IMR-90 (cell line): Measurements from ENCODE around the gene SEL1L2. TPM values are rescaled to one million over a fixed set of nuclear protein-coding genes. Genes with fewer than 3 reads are reported as not detected.
A peak's percentile ranks its signal among the peaks of the same experiment; 100 is the strongest.

Experiments used
- ATAC-seq: fragments of 200-7000 bp; cut with Tn5 transposase; 2 replicates; pipeline ENCODE4 v1.9.1; 2020; ENCODE audit warnings: low read depth, mild to moderate bottlenecking, moderate library complexity
- BruUV-seq: library from RNA; stranded (reverse); fragments of 400-500 nt; replicated peaks from 2 replicates; lab custom pipeline; 2021; lab: Mats Ljungman, UMichigan
- CTCF ChIA-PET: fragments of 300-600 bp; formaldehyde crosslinking; extraction: SDS; loops from one replicate; lab custom pipeline; 2021; ENCODE audit warnings: antibody characterized with exemption; lab: Yijun Ruan, JAX
- POLR2A ChIA-PET: fragments of 300-600 bp; sonication (Branson Sonifier 250); formaldehyde crosslinking; loops from one replicate; lab custom pipeline; 2022; ENCODE audit warnings: antibody characterized with exemption; ENCODE audit not compliant: unreplicated experiment; lab: Charles Lee
- DNase-seq: peaks from one replicate; pipeline ENCODE4 v3.0.0; 2013
- H2AFZ ChIP-seq: replicated peaks from 2 replicates; pipeline ENCODE3; 2013; ENCODE audit warnings: low read length, mild to moderate bottlenecking; ENCODE audit not compliant: poor library complexity
- H2AK5ac ChIP-seq: 2 replicates; pipeline ENCODE4 v1.6.1; 2013; ENCODE audit warnings: low read depth, low read length, inconsistent platforms
- H2AK9ac ChIP-seq: replicated peaks from 2 replicates; pipeline ENCODE3; 2013; ENCODE audit warnings: mild to moderate bottlenecking, low read depth, low read length, moderate library complexity; ENCODE audit not compliant: poor library complexity
- H2BK120ac ChIP-seq: 2 replicates; pipeline ENCODE4 v1.6.1; 2013; ENCODE audit warnings: low read depth, low read length, inconsistent platforms
- H2BK15ac ChIP-seq: 3 replicates; pipeline ENCODE4 v1.6.1; 2013; ENCODE audit warnings: low read depth, low read length, inconsistent platforms
- H2BK20ac ChIP-seq: 2 replicates; pipeline ENCODE4 v1.6.1; 2013; ENCODE audit warnings: low read depth, mild to moderate bottlenecking, inconsistent platforms, low read length, moderate library complexity
- H2BK5ac ChIP-seq: 2 replicates; pipeline ENCODE4 v1.6.1; 2013; ENCODE audit warnings: mild to moderate bottlenecking, low read depth, low read length, inconsistent platforms; ENCODE audit not compliant: poor library complexity, severe bottlenecking
- H3K14ac ChIP-seq: replicated peaks from 2 replicates; pipeline ENCODE4 v1.6.1; 2013; ENCODE audit warnings: low read depth, low read length, inconsistent platforms
- H3K18ac ChIP-seq: 2 replicates; pipeline ENCODE4 v1.6.1; 2013; ENCODE audit warnings: low read depth, low read length, control low read depth
- H3K23ac ChIP-seq: 2 replicates; pipeline ENCODE4 v1.6.1; 2013; ENCODE audit warnings: low read depth, low read length, inconsistent platforms
- H3K27ac ChIP-seq: 2 replicates; pipeline ENCODE4 v1.5.1; 2013; ENCODE audit warnings: mild to moderate bottlenecking, control low read depth, low read length; ENCODE audit not compliant: insufficient read depth
- H3K27me3 ChIP-seq: 2 replicates; pipeline ENCODE4 v1.6.1; 2013; ENCODE audit warnings: low read length; ENCODE audit not compliant: control insufficient read depth, insufficient read depth
- H3K36me3 ChIP-seq: 2 replicates; pipeline ENCODE4 v1.6.1; 2013; ENCODE audit warnings: low read length, mixed read lengths; ENCODE audit not compliant: control insufficient read depth, insufficient read depth
- H3K4ac ChIP-seq: 2 replicates; pipeline ENCODE4 v1.6.1; 2013; ENCODE audit warnings: low read depth, low read length, inconsistent platforms
- H3K4me1 ChIP-seq: 2 replicates; pipeline ENCODE4 v1.6.1; 2013; ENCODE audit warnings: low read length, mixed read lengths; ENCODE audit not compliant: control insufficient read depth, insufficient read depth
- H3K4me2 ChIP-seq: 2 replicates; pipeline ENCODE4 v1.6.1; 2013; ENCODE audit warnings: low read depth, mild to moderate bottlenecking, control low read depth, low read length, moderate library complexity
- H3K4me3 ChIP-seq: 2 replicates; pipeline ENCODE4 v1.5.1; 2013; ENCODE audit warnings: low read depth, mild to moderate bottlenecking, control low read depth, low read length, moderate library complexity; ENCODE audit not compliant: insufficient read depth
- H3K56ac ChIP-seq: 2 replicates; pipeline ENCODE4 v1.6.1; 2013; ENCODE audit warnings: low read length, inconsistent platforms; ENCODE audit not compliant: insufficient read depth; ENCODE audit errors: extremely low read depth
- H3K79me1 ChIP-seq, 2 experiments: 2 replicates each; pipeline ENCODE4 v1.6.1; 2013; ENCODE audit warnings: low read length in 2 of 2, inconsistent platforms in 1 of 2, low read depth in 1 of 2
- H3K9ac ChIP-seq: 2 replicates; pipeline ENCODE4 v1.6.1; 2013; ENCODE audit warnings: low read depth, low read length, control low read depth
- H3K9me1 ChIP-seq: 2 replicates; pipeline ENCODE4 v1.6.1; 2013; ENCODE audit warnings: low read length, inconsistent platforms; ENCODE audit not compliant: insufficient read depth
- H3K9me3 ChIP-seq: 2 replicates; pipeline ENCODE4 v1.6.1; 2013; ENCODE audit warnings: low read length; ENCODE audit not compliant: control insufficient read depth, insufficient read depth
- H4K20me1 ChIP-seq: 2 replicates; pipeline ENCODE4 v1.6.1; 2013; ENCODE audit warnings: low read length, inconsistent platforms; ENCODE audit not compliant: insufficient read depth
- H4K5ac ChIP-seq: 2 replicates; pipeline ENCODE4 v1.6.1; 2013; ENCODE audit warnings: mild to moderate bottlenecking, low read depth, low read length, control low read depth
- H4K8ac ChIP-seq, 2 experiments: 2 replicates each; pipeline ENCODE4 v1.6.1; 2013; ENCODE audit warnings: low read depth in 2 of 2, low read length in 2 of 2, control low read depth in 1 of 2, inconsistent platforms in 1 of 2
- H4K91ac ChIP-seq: 2 replicates; pipeline ENCODE4 v1.6.1; 2013; ENCODE audit warnings: low read depth, low read length, inconsistent platforms; ENCODE audit not compliant: insufficient read depth
- BHLHE40 ChIP-seq: fragments of 150-350 bp; IDR thresholded peaks from 2 replicates; pipeline ENCODE4 v1.6.1; 2016; ENCODE audit warnings: mild to moderate bottlenecking, low read depth, low read length
- CEBPB ChIP-seq: IDR thresholded peaks from 2 replicates; pipeline ENCODE4 v1.6.1; 2012; ENCODE audit warnings: low read depth, low read length, improper control_type of control experiment
- CHD1 ChIP-seq: IDR thresholded peaks from 2 replicates; pipeline ENCODE4 v1.6.1; 2012; ENCODE audit warnings: low read depth, low read length, improper control_type of control experiment
- CTCF ChIP-seq: conservative IDR thresholded peaks from 2 replicates; pipeline ENCODE4 v1.5.1; 2012; ENCODE audit warnings: mild to moderate bottlenecking, low read depth, low read length, improper control_type of control experiment
- ELK1 ChIP-seq: fragments of 150-350 bp; IDR thresholded peaks from 2 replicates; pipeline ENCODE4 v1.6.1; 2016; ENCODE audit warnings: low read depth, mild to moderate bottlenecking, low read length, moderate library complexity, borderline replicate concordance
- FOS ChIP-seq: fragments of 150-350 bp; IDR thresholded peaks from 2 replicates; pipeline ENCODE4 v1.6.1; 2016; ENCODE audit warnings: low read depth, low read length
- MAZ ChIP-seq: IDR thresholded peaks from 2 replicates; pipeline ENCODE4 v1.6.1; 2012; ENCODE audit warnings: low read depth, mild to moderate bottlenecking, low read length, improper control_type of control experiment, moderate library complexity, borderline replicate concordance
- RAD21 ChIP-seq: IDR thresholded peaks from 2 replicates; pipeline ENCODE4 v1.6.1; 2012; ENCODE audit warnings: low read length, improper control_type of control experiment
- RCOR1 ChIP-seq: IDR thresholded peaks from 2 replicates; pipeline ENCODE4 v1.6.1; 2012; ENCODE audit warnings: mild to moderate bottlenecking, low read length, improper control_type of control experiment; ENCODE audit not compliant: insufficient replicate concordance
- SMC3 ChIP-seq: fragments of 150-350 bp; IDR thresholded peaks from 2 replicates; pipeline ENCODE4 v1.6.1; 2016; ENCODE audit warnings: low read depth, mild to moderate bottlenecking, antibody characterized with exemption, low read length, moderate library complexity
- dilution Hi-C: fragments of 300-500 bp; cut with HindIII; formaldehyde crosslinking; loops from one replicate; pipeline ENCODE4 v1.14.3; 2018; ENCODE audit warnings: low sequenced_read_pairs; ENCODE audit not compliant: unreplicated experiment
- in situ Hi-C: fragments of 300-500 bp; cut with MboI; formaldehyde crosslinking; loops from 3 replicates; pipeline ENCODE4 v1.14.3; 2019; ENCODE audit warnings: low sequenced_read_pairs, inconsistent platforms, mixed read lengths
- intact Hi-C: fragments of 100-400 bp; cut with micrococcal nuclease; formaldehyde crosslinking; loops from 2 replicates; pipeline ENCODE4 v1.10.0; 2022
- polyA plus RNA-seq, 3 experiments: library from polyadenylated mRNA; depleted of rRNA; stranded (reverse); fragments of >200 nt; gene quantifications; 2 replicates each; pipeline ENCODE4 v1.2.3, GENCODE V29; 2012; ENCODE audit warnings: low replicate concordance in 1 of 3
- total RNA-seq: library from RNA; depleted of rRNA; stranded (reverse); fragments of >200 nt; gene quantifications from 2 replicates; pipeline ENCODE4 v1.2.3, GENCODE V29; 2012

Gene SEL1L2
- total and polyA plus RNA-seq, 2 of the 4 experiments (the other 2 are of a cell fraction): not detected

DNA sequence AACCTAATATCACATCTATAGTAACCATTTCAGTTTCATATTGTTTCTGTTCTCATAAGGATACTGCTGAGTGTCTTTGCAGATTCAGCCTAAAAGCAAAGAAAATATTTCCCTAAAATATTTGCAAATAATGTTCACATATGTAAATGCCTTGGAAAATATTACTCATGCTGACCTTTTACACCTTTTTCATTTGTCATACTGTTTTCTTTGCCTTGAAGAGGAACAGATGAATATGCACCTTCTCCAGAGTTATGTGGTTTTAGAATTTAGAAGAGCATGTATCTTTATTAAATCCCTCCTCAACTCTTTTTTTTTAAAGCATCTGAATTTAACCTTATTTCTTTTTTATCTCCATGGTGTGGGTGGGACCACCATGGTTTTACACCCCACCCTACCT is 173.1 kb downstream of the SEL1L2 start:
- no peak overlapping the region for H2BK120ac ChIP-seq
- TF ChIP-seq CHD1 (no peak), ELK1 (no peak), CTCF (no peak), RAD21 (no peak), RCOR1 (no peak), CEBPB (no peak), MAZ (no peak), FOS (no peak), SMC3 (no peak), BHLHE40 (no peak)
- H2AFZ ChIP-seq: no peak overlapping the region
- dilution Hi-C loops: no loop called here
- intact Hi-C loops: no loop called here
- no peak overlapping the region for H3K14ac ChIP-seq
- H2BK5ac ChIP-seq: no peak overlapping the region
- H2BK20ac ChIP-seq: no peak overlapping the region
- no peak overlapping the region for H4K5ac ChIP-seq
- H3K18ac ChIP-seq: no peak overlapping the region
- BruUV-seq: no TSS peak
- no peak overlapping the region for H4K91ac ChIP-seq
- no peaks in the 10 kb centered on the region for H3K9me1 ChIP-seq
- H2AK9ac ChIP-seq: no peak overlapping the region
- H3K9me3 ChIP-seq: no peaks in the 10 kb centered on the region
- H3K9ac ChIP-seq: no peak overlapping the region
- H3K4me2 ChIP-seq: no peak overlapping the region
- CTCF ChIA-PET: no interaction called here
- in situ Hi-C loops: no loop called here
- H3K4me3 ChIP-seq: no peak overlapping the region
- ATAC-seq (no peak), DNase-seq (peak; percentile 19)
- H4K20me1 ChIP-seq: no peaks in the 10 kb centered on the region
- no peak overlapping the region for H3K56ac ChIP-seq
- H4K8ac ChIP-seq: no peak overlapping the region
- H3K27ac ChIP-seq: no peak overlapping the region
- H3K36me3 ChIP-seq: peaks cover 25% of the 10 kb centered on the region
- no peak overlapping the region for H2AK5ac ChIP-seq
- no peaks in the 10 kb centered on the region for H3K79me1 ChIP-seq
- H3K4ac ChIP-seq: no peak overlapping the region
- POLR2A ChIA-PET: no interaction called here
- H3K27me3 ChIP-seq: no peaks in the 10 kb centered on the region
- no peak overlapping the region for H3K23ac ChIP-seq
- no peaks in the 10 kb centered on the region for H3K4me1 ChIP-seq
- no peak overlapping the region for H2BK15ac ChIP-seq
